Fibroblast of peridontal ligament (primary cell): ENCODE measurements around the gene ACOT2.

Experiments
- DNase-seq: peaks from one replicate; pipeline ENCODE4 v3.0.0-alpha.2; 2010; ENCODE audit errors: extremely low read depth

The ACOT2 gene

GRCh38 chr14:73613419-73613963 is 44.5 kb downstream of the ACOT2 start:
- no peak for DNase-seq

- no peak for DNase-seq
Observed at GRCh38 chr14:73616831-73617230, 47.8 kb downstream of the ACOT2 start.

- no peak for DNase-seq
Observed at GRCh38 chr14:73619524-73619923, 50.5 kb downstream of the ACOT2 start.

- no peak for DNase-seq
Observed at GRCh38 chr14:73620268-73620667, 51.3 kb downstream of the ACOT2 start.

GRCh38 chr14:73623504-73624054 is 54.6 kb downstream of the ACOT2 start:
- no peak for DNase-seq
